ENCODE results near the gene LAMC2. TPM values are rescaled to one million over a fixed set of nuclear protein-coding genes. Genes with fewer than 3 reads are reported as not detected.

LAMC2 gene
- total RNA-seq, 1 donor from 2014 or later: 4.5 TPM

DNA sequence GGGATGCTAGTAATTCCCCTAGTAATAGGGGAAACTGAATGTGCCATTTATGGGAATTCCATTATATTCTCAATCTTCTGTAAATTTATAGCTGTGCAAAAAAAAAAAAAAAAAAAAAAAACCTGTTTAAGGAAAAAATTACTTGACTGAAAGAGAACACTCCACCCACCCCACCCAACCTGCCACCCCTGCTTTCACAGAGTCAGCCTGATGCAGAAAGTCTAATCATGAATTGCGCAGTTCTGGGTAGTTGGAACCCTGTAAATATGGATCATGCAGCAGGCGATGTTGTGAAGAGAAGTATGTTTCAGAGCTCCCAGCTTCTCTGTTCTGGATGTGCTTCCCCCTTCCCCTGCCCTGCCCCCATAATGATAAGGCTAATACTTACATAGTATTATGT is 19.6 kb upstream of the LAMC2 start:
- Mint-ChIP-seq H3K4me1 (ENCODE audit: low read depth) (peaks cover 1% of the 10 kb centered on the region), H3K27me3 (no peaks in the 10 kb centered on the region), H3K27ac (no peak overlapping the region), H3K4me3 (ENCODE audit: low read depth) (no peak overlapping the region), H3K36me3 (ENCODE audit: insufficient read depth) (no peaks in the 10 kb centered on the region), H3K9me3 (ENCODE audit: low read depth) (no peaks in the 10 kb centered on the region)
- DNase-seq (ENCODE audit: low spot score, unreplicated experiment): no peak
- no peak for TF ChIP-seq CTCF (IDR thresholded peaks at IDR 0.05; ENCODE audit: unreplicated experiment)

DNA sequence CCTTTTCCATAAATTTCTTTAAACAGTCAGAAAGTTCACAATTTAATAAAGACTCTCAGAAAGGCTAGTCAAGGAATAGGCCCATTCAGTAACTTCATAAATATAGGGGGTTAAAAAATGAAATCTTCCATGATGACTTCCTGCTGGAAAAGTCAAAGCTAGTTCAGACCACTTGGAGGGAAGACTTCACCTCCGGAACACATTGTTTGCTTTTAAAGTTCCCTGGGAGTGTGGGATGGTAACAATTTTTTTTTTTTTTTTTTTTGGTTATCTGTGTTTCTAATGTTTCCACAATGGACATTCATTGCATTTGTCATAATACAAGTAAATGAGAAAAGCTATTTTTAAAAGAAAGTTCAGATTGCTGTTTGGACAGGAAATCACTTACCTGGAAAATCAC is 18.4 kb upstream of the LAMC2 start:
- Mint-ChIP-seq H3K4me3 (ENCODE audit: low read depth) (no peak overlapping the region), H3K27ac (no peak overlapping the region), H3K27me3 (no peaks in the 10 kb centered on the region)

GRCh38 chr1:183168308-183168707 is 17.8 kb upstream of the LAMC2 start:
- Mint-ChIP-seq H3K27me3 (no peaks in the 10 kb centered on the region), H3K4me3 (ENCODE audit: low read depth) (no peak overlapping the region), H3K27ac (no peak overlapping the region), H3K36me3 (ENCODE audit: insufficient read depth) (no peaks in the 10 kb centered on the region), H3K4me1 (ENCODE audit: low read depth) (peaks cover 1% of the 10 kb centered on the region), H3K9me3 (ENCODE audit: low read depth) (no peaks in the 10 kb centered on the region)
- DNase-seq (ENCODE audit: low spot score, unreplicated experiment): no peak
- no peak for TF ChIP-seq CTCF (IDR thresholded peaks at IDR 0.05; ENCODE audit: unreplicated experiment)

More for the DNA sequence above, 18.4 kb upstream of the LAMC2 start:
- Mint-ChIP-seq H3K4me1 (ENCODE audit: low read depth) (peaks cover 1% of the 10 kb centered on the region), H3K9me3 (ENCODE audit: low read depth) (no peaks in the 10 kb centered on the region), H3K36me3 (ENCODE audit: insufficient read depth) (no peaks in the 10 kb centered on the region)
- no peak for DNase-seq (ENCODE audit: low spot score, unreplicated experiment)
- no peak for TF ChIP-seq CTCF (IDR thresholded peaks at IDR 0.05; ENCODE audit: unreplicated experiment)

GRCh38 chr1:183173828-183174227 is 12.2 kb upstream of the LAMC2 start:
- Mint-ChIP-seq H3K36me3 (ENCODE audit: insufficient read depth) (no peaks in the 10 kb centered on the region), H3K9me3 (ENCODE audit: low read depth) (no peaks in the 10 kb centered on the region), H3K27ac (no peak overlapping the region), H3K27me3 (no peaks in the 10 kb centered on the region), H3K4me1 (ENCODE audit: low read depth) (peaks cover 13% of the 10 kb centered on the region), H3K4me3 (ENCODE audit: low read depth) (no peak overlapping the region)
- DNase-seq (ENCODE audit: low spot score, unreplicated experiment): no peak
- TF ChIP-seq CTCF (IDR thresholded peaks at IDR 0.05; ENCODE audit: unreplicated experiment): no peak

DNA sequence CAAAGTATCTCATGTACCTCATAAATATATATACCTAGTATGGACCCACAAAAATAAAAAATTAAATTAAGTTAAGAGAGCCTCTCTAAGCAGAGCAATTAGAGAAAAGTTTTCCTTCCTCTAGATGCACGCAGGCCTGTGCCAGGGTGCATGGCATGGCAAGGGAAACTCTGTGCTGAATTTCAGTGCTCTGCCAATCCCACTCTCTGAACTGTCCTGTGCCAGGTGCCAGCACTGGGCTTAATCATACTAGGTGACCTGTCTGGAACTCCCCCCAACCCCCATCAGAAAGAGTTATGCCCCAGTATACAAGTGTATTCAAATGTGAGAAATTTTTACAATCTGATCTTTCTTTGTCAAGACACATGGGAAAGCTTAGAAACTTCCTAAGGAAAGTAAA is 10.4 kb upstream of the LAMC2 start:
- Mint-ChIP-seq H3K9me3 (ENCODE audit: low read depth) (no peaks in the 10 kb centered on the region), H3K27me3 (no peaks in the 10 kb centered on the region), H3K4me3 (ENCODE audit: low read depth) (no peak overlapping the region), H3K27ac (no peak overlapping the region), H3K36me3 (ENCODE audit: insufficient read depth) (no peaks in the 10 kb centered on the region), H3K4me1 (ENCODE audit: low read depth) (peaks cover 17% of the 10 kb centered on the region)
- DNase-seq (ENCODE audit: low spot score, unreplicated experiment): no peak
- TF ChIP-seq CTCF (IDR thresholded peaks at IDR 0.05; ENCODE audit: unreplicated experiment): no peak
